ENCODE measurements around the gene BIRC3. TPM values are rescaled to one million over a fixed set of nuclear protein-coding genes. Genes with fewer than 3 reads are reported as not detected.
A peak's percentile ranks its signal among the peaks of the same experiment; 100 is the strongest.

Gene BIRC3
- total RNA-seq, 2 experiments from 2014 or later = 46.4 to 231 TPM

GRCh38 chr11:102305352-102306047 is 11.8 kb upstream of the BIRC3 start:
- CTCF ChIA-PET = interaction anchor here (0.8 to 3.7 kb wide), 7 partner anchors 10 to 307 kb away, joined by 3 to 41 read pairs (median 3); no protein-coding TSS in a partner anchor
- DNase-seq (no peak), ATAC-seq (peak; percentile 30)
- Mint-ChIP-seq H3K27ac (peak overlapping the region; percentile 58), H3K36me3 (peaks cover 27% of the 10 kb centered on the region), H3K4me1 (peaks cover 57% of the 10 kb centered on the region), H3K9me3 (ENCODE audit: low read depth) (peaks cover 16% of the 10 kb centered on the region), H3K27me3 (no peaks in the 10 kb centered on the region), H3K4me3 (no peak overlapping the region)

DNA sequence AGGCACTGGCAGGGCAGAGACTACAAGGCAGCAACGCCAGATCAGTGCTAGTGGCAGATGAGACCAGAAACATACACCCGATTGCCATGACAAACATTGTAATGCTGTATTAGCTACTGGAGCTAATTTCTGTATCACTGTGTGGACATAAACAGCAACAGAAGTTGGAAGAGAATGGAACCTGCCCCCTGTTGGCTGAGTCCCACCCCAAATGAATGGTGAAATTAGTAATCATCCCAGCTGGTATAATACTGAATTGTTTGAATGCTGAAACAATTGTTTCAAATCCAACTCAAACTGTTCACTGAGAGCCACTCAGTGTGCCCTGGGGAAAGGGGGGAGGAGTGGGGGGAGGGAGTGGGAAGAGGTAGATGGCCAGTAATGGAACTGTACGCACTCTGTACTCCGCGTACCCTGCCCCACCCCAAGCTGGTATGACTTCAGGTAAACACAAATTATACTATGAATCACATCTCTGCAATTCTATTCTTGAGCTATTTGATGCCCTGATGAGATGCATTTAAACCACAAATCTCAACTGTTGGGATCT is 11.2 kb upstream of the BIRC3 start:
- Mint-ChIP-seq H3K36me3 (peaks cover 27% of the 10 kb centered on the region), H3K27ac (peak overlapping the region; percentile 65), H3K9me3 (ENCODE audit: low read depth) (peaks cover 16% of the 10 kb centered on the region), H3K27me3 (no peaks in the 10 kb centered on the region), H3K4me3 (no peak overlapping the region), H3K4me1 (peaks cover 57% of the 10 kb centered on the region)
- CTCF ChIA-PET = interaction anchor here (1.0 to 3.7 kb wide), 6 partner anchors 10 to 307 kb away, joined by 3 to 41 read pairs (median 4); no protein-coding TSS in a partner anchor
- peak; percentile 21 for ATAC-seq
- DNase-seq = no peak

DNA sequence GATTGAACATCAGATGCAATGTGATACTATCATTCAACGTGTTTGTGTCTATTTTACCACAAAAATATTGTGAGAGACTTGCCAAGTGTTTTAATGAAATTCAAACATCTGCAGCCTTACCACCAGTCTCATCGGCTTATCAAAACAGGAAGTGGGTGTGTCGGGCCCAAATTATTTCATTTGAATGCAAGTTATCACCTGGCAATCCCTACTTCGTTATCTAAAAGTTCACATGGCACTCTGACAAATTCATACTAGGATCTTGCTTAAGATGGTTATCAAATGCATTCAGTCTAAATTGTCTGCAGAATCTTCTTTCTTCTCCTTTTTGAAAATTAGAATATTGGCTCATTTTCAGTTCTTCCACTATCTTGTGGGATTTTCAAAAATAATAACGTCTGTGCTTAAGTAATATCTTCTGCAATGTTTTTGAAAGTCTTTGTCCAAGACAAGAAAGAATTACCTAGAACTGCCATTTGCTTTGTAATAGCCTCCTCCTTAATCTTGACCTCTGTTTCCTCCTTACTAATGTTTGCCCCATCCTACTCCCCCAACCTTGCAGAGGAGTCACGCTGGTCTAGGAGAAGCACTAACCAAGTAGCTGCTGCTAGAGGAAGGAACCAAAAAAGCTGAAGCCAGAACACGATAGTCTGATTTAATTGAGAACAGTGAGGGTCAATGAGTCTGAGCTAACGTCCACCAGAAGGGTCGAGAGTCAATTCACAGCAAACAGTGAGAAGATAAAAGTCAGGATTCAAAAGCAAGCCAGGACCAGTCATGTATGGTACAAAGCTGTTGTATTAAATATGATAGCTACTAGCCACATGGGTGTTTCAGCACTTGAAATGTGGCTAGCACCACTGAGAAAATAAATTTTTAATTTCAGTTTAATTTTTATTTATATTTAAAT is 10.2 kb upstream of the BIRC3 start:
- H3K36me3 Mint-ChIP-seq = peaks cover 19% of the 10 kb centered on the region
- peak overlapping the region; percentile 65 for H3K27ac Mint-ChIP-seq
- peaks cover 10% of the 10 kb centered on the region for H3K9me3 Mint-ChIP-seq (ENCODE audit: low read depth)
- CTCF ChIA-PET = interaction anchor here (1.0 to 3.7 kb wide), 6 partner anchors 9 to 189 kb away, joined by 3 to 41 read pairs (median 4); no protein-coding TSS in a partner anchor
- DNase-seq (no peak), ATAC-seq (peak; percentile 40)
- H3K4me1 Mint-ChIP-seq = peaks cover 51% of the 10 kb centered on the region
- H3K4me3 Mint-ChIP-seq = peak overlapping the region; percentile 34
- H3K27me3 Mint-ChIP-seq = no peaks in the 10 kb centered on the region

DNA sequence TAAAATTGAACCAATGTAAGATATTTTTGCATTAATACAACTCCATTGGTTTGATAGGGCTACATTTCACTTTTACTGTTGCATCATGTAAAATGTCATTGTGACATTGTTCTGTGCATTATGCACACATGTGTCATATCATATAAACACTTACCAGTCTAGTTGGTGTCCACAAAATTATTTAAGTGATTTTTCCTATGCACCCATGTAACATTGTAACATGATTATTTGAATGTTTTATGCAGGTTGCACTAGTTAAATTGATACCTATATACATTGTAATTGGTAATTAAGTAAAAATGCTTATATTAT is 9.6 kb upstream of the BIRC3 start:
- Mint-ChIP-seq H3K4me1 (peaks cover 51% of the 10 kb centered on the region), H3K27me3 (no peaks in the 10 kb centered on the region)
- ATAC-seq = no peak

GRCh38 chr11:102309621-102310541 is 7.4 kb upstream of the BIRC3 start:
- ATAC-seq = no peak
- CTCF ChIA-PET = interaction anchor here (1.4 to 8.0 kb wide), 4 partner anchors 8 to 32 kb away, joined by 5 to 75 read pairs (median 8); no protein-coding TSS in a partner anchor
- peaks cover 4% of the 10 kb centered on the region for H3K36me3 Mint-ChIP-seq
- H3K27me3 Mint-ChIP-seq = no peaks in the 10 kb centered on the region
- no peak for DNase-seq
- H3K9me3 Mint-ChIP-seq (ENCODE audit: low read depth) = peaks cover 4% of the 10 kb centered on the region
- H3K4me1 Mint-ChIP-seq = peaks cover 53% of the 10 kb centered on the region
- no peak overlapping the region for H3K4me3 Mint-ChIP-seq
- no peak overlapping the region for H3K27ac Mint-ChIP-seq

More for the DNA sequence above, 9.6 kb upstream of the BIRC3 start:
- Mint-ChIP-seq H3K4me3 (no peak overlapping the region), H3K9me3 (ENCODE audit: low read depth) (peaks cover 10% of the 10 kb centered on the region), H3K27ac (no peak overlapping the region), H3K36me3 (peaks cover 19% of the 10 kb centered on the region)
- CTCF ChIA-PET = interaction anchor here (1.0 to 3.7 kb wide), 4 partner anchors 9 to 188 kb away, joined by 3 to 41 read pairs (median 4); no protein-coding TSS in a partner anchor
- DNase-seq = no peak

DNA sequence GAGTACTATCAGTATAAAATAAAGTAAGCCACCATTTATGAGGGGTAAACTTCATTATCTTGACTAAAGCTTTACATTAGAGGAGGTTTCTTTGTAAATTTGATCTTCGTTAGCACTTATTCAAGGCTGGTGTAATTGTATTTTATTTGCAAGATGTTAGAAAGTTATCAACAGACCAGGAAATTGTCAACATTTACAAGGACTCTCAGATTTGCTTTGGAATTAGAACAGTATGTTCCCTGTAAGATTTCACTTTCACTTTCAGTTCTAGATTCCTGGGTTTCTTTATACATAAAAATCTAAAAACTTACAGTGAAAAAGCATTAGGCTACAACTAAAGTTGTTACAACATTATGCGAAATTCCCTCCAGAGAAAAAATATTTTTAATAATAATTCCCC is 4.6 kb upstream of the BIRC3 start:
- H3K4me3 Mint-ChIP-seq = peak overlapping the region; percentile 62
- H3K4me1 Mint-ChIP-seq = peaks cover 46% of the 10 kb centered on the region
- peaks cover 4% of the 10 kb centered on the region for H3K9me3 Mint-ChIP-seq (ENCODE audit: low read depth)
- CTCF ChIA-PET = interaction anchor here (1.0 to 8.0 kb wide), 2 partner anchors 19 to 30 kb away, joined by 3 to 75 read pairs; no protein-coding TSS in a partner anchor
- no peaks in the 10 kb centered on the region for H3K27me3 Mint-ChIP-seq
- peak overlapping the region; percentile 68 for H3K27ac Mint-ChIP-seq
- ATAC-seq (no peak), DNase-seq (no peak)
- H3K36me3 Mint-ChIP-seq = peaks cover 3% of the 10 kb centered on the region

DNA sequence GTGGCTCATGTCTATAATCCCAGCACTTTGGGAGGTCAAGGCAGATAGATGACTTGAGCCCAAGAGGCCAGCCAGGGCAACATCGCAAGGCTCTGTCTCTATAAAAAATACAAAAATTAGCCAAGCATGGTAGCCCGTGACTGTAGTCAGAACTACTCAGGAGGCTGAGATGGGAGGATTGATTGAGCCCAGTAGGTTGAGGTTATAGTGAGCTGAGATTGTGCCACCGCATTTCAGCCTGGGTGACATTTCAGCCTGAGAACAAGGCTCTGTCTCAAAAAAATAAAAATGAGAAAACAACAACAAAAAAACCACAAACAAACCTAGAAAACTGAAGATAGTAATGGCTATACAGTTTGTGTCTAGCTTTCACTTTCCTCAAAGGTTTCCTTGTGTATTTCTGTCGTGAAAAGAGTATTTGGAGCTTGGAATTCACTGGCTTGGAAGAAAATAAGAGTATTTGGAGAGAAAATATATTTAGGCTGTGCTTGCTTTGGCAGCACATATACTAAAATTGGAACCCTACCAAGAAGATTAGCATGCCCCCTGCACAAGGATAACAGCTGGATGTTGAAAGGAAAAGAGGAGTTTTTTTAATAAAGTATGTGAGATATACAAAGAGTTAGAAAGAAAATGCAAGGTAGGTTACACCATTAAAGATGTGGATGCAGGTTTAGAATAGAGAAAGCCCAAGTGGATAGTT is 3.9 kb upstream of the BIRC3 start:
- no peaks in the 10 kb centered on the region for H3K27me3 Mint-ChIP-seq
- peak overlapping the region; percentile 88 for H3K27ac Mint-ChIP-seq
- DNase-seq (no peak), ATAC-seq (no peak)
- CTCF ChIA-PET = interaction anchor here (0.8 to 8.0 kb wide), 6 partner anchors 10 to 25 kb away, joined by 3 to 75 read pairs (median 4); no protein-coding TSS in a partner anchor
- H3K4me3 Mint-ChIP-seq = peak overlapping the region; percentile 62
- H3K9me3 Mint-ChIP-seq (ENCODE audit: low read depth) = peaks cover 4% of the 10 kb centered on the region
- H3K36me3 Mint-ChIP-seq = peaks cover 6% of the 10 kb centered on the region
- peaks cover 45% of the 10 kb centered on the region for H3K4me1 Mint-ChIP-seq

DNA sequence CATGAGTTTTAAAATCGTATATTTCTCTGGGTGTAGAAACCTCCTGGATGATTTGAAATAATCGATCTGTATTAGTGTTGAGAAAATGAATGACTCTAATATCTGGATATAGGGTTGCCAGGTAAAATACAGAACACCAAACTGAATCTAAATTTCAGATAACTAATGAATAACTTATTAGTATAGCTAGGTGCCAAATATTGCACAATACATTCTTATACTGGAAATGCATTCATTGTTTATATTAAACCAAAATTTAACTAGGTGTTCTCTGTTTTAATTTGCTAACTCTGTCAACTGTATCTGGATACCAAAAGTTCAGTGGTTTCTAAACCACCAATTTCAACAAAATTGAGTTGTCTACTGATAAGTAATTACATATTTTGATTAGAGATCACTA is 2.5 kb upstream of the BIRC3 start:
- no peak overlapping the region for H3K4me3 Mint-ChIP-seq
- CTCF ChIA-PET = interaction anchor here (1.3 to 8.0 kb wide), 5 partner anchors 9 to 27 kb away, joined by 3 to 75 read pairs (median 7); no protein-coding TSS in a partner anchor
- H3K9me3 Mint-ChIP-seq (ENCODE audit: low read depth) = peaks cover under 1% of the 10 kb centered on the region
- H3K27me3 Mint-ChIP-seq = no peaks in the 10 kb centered on the region
- peaks cover 49% of the 10 kb centered on the region for H3K4me1 Mint-ChIP-seq
- peaks cover 13% of the 10 kb centered on the region for H3K36me3 Mint-ChIP-seq
- DNase-seq (no peak), ATAC-seq (no peak)
- H3K27ac Mint-ChIP-seq = peak overlapping the region; percentile 75

GRCh38 chr11:102316346-102316904 is 859 bp upstream of the BIRC3 start:
- Mint-ChIP-seq H3K36me3 (peaks cover 24% of the 10 kb centered on the region), H3K27ac (peak overlapping the region; percentile 88), H3K4me3 (peak overlapping the region; percentile 87), H3K27me3 (no peaks in the 10 kb centered on the region), H3K9me3 (ENCODE audit: low read depth) (no peaks in the 10 kb centered on the region), H3K4me1 (peaks cover 59% of the 10 kb centered on the region)
- CTCF ChIA-PET = interaction anchor here (0.8 to 8.0 kb wide), 7 partner anchors 9 to 297 kb away, joined by 3 to 75 read pairs (median 3); no protein-coding TSS in a partner anchor
- no peak for ATAC-seq
- DNase-seq = no peak

GRCh38 chr11:102317768-102318103 is 452 bp downstream of the BIRC3 start:
- DNase-seq (no peak), ATAC-seq (peak; percentile 12)
- Mint-ChIP-seq H3K27me3 (no peaks in the 10 kb centered on the region), H3K36me3 (peaks cover 33% of the 10 kb centered on the region), H3K4me3 (peak overlapping the region; percentile 87), H3K9me3 (ENCODE audit: low read depth) (no peaks in the 10 kb centered on the region), H3K4me1 (peaks cover 62% of the 10 kb centered on the region), H3K27ac (peak overlapping the region; percentile 88)
- CTCF ChIA-PET = interaction anchor here (0.8 to 5.4 kb wide), 7 partner anchors 8 to 295 kb away, joined by 3 to 65 read pairs (median 5); no protein-coding TSS in a partner anchor

DNA sequence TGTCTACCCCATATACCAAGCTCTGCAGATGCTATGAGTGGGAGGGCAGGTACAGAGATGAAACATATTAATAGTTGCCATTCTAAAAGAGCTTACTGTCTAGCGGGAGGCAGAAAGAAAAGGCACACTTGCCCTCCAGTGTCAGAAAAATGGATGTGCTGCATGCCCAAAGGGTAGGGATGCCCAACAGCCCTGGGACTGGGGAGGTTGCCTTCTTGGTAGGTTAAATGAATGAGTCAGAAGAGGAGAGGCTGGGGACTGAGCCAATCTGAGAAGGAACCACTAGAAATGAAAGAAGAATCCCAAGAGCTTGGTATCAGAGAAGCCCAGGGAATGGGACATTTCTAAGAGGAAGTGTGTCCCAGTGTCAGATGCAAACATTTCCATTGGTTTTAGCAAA is 1.2 kb downstream of the BIRC3 start:
- Mint-ChIP-seq H3K4me1 (peaks cover 62% of the 10 kb centered on the region), H3K27ac (peak overlapping the region; percentile 88), H3K9me3 (ENCODE audit: low read depth) (no peaks in the 10 kb centered on the region), H3K4me3 (peak overlapping the region; percentile 87), H3K36me3 (peaks cover 36% of the 10 kb centered on the region), H3K27me3 (no peaks in the 10 kb centered on the region)
- ATAC-seq = peak; percentile 34
- DNase-seq = peak; percentile 78
- CTCF ChIA-PET = interaction anchor here (0.8 to 5.4 kb wide), 9 partner anchors 8 to 294 kb away, joined by 3 to 65 read pairs (median 4); no protein-coding TSS in a partner anchor

Measured in activated CD8-positive, alpha-beta memory T cell treated with anti-CD3 and anti-CD28 coated beads, Interleukin-2, amount 10 ng/mL, durations not matched to agents 7 days and 5 days (primary cell).